Measurements from ENCODE around the gene IL3. TPM values are rescaled to one million over a fixed set of nuclear protein-coding genes. Genes with fewer than 3 reads are reported as not detected.

Gene IL3, protein sequence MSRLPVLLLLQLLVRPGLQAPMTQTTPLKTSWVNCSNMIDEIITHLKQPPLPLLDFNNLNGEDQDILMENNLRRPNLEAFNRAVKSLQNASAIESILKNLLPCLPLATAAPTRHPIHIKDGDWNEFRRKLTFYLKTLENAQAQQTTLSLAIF
- total RNA-seq: not detected in 2 replicates

DNA sequence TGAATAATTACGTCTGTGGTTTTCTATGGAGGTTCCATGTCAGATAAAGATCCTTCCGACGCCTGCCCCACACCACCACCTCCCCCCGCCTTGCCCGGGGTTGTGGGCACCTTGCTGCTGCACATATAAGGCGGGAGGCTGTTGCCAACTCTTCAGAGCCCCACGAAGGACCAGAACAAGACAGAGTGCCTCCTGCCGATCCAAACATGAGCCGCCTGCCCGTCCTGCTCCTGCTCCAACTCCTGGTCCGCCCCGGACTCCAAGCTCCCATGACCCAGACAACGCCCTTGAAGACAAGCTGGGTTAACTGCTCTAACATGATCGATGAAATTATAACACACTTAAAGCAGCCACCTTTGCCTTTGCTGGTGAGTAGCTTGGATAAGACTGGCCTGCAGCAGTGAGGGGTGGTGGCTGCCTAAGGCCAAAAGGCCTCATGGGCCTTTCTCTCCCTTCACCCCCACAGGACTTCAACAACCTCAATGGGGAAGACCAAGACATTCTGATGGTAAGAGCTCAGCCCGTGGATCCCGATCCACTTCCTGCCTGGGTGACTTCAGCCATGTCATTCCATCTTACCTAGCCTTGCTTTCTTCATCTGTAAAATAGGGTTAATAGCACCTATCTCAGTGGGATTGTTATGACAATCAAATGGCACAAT, at the start of gene IL3:
TSS of gene IL3 (plus strand) at position 155 of the 661 bp plus-strand sequence. CDS start at position 207, 52 bp downstream.

DNA sequence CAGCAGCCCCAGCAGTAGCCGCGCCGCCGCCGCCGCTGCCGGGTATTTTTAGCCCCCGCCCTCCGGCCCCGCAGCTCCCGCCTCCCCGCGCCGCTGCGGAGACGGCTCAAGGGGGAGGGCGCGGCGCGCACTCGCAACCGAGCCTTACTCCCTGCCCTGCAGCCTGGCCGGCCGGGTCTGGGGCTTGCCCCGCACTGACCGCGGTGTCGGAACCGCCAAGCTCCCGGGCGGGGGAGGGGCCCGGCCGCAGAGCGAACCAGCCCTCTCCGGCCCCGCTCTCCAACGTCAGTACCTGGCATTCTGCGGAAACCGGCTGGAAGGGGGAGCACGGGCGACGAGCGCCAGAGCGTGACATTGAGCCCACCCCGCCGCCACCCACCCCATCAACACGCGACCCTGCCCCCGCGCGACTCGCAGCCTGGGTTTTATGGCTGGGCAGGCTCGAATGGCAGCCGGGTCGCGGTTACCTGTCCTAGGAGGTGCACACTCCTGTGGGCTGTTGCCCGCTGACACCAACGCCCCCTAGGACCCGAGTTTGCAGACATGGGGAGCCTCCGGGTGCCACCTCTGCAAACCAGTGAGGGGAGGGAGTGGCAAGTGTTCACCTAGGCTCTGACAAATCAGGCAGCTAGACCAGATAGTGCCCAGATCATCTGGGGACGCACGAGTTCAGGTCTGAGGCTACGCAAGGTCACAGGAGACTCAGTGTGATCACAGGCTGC, 48.7 kb upstream of the IL3 start, which contains the start of gene ACSL6:
TSS of gene ACSL6 (minus strand) at position 37 of the 722 bp plus-strand sequence. CDS start 105 bp downstream, outside the sequence.

DNA sequence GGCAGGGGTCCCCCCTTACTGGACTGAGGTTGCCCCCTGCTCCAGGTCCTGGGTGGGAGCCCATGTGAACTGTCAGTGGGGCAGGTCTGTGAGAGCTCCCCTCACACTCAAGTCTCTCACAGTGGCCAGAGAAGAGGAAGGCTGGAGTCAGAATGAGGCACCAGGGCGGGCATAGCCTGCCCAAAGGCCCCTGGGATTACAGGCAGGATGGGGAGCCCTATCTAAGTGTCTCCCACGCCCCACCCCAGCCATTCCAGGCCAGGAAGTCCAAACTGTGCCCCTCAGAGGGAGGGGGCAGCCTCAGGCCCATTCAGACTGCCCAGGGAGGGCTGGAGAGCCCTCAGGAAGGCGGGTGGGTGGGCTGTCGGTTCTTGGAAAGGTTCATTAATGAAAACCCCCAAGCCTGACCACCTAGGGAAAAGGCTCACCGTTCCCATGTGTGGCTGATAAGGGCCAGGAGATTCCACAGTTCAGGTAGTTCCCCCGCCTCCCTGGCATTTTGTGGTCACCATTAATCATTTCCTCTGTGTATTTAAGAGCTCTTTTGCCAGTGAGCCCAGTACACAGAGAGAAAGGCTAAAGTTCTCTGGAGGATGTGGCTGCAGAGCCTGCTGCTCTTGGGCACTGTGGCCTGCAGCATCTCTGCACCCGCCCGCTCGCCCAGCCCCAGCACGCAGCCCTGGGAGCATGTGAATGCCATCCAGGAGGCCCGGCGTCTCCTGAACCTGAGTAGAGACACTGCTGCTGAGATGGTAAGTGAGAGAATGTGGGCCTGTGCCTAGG, 13.0 kb downstream of the IL3 start, which contains the start of gene CSF2:
TSS of gene CSF2 (plus strand) at position 559 of the 783 bp plus-strand sequence. CDS start at position 594, 35 bp downstream.

Small RNA genes lying within 50 kb of the gene (small RNA-seq; reads per million reads assigned to genes)
- gene RF00285: not detected

Other genes starting within 250 kb of the IL3 start
- not detected in 2 replicates for gene MEIKIN, start 115.0 kb upstream of the IL3 start, total RNA-seq
- gene ACSL6, start 49.0 kb upstream of the IL3 start, total RNA-seq: 0.32 TPM in 1 of 2 replicates, not detected in the other
- not detected in 2 replicates for gene CSF2, start 13.1 kb downstream of the IL3 start, total RNA-seq
- 149 and 156 TPM in 2 replicates for gene P4HA2, start 167.2 kb downstream of the IL3 start, total RNA-seq
- gene PDLIM4, start 197.0 kb downstream of the IL3 start, total RNA-seq: 34.5 and 34.8 TPM in 2 replicates
- 6.1 and 9.5 TPM in 2 replicates for gene SLC22A4, start 233.7 kb downstream of the IL3 start, total RNA-seq

Data from articular chondrocyte of knee joint (primary cell).